Choroid plexus epithelial cell (primary cell): ENCODE results near the gene NSMCE4A.
A peak's percentile ranks its signal among the peaks of the same experiment; 100 is the strongest.
"Not testable (repeated sequence)": the region's sequence is repeated elsewhere in the genome, so short reads cannot be mapped to it uniquely, and the experiment has no call there.

Experiments
- DNase-seq: peaks from one replicate; pipeline ENCODE4 v3.0.0-alpha.2; 2010; ENCODE audit warnings: low read depth
- H3K4me3 ChIP-seq: 2 replicates; pipeline ENCODE4 v1.5.1; 2011; ENCODE audit warnings: low read depth, mild to moderate bottlenecking, control low read depth, low read length, moderate library complexity
- CTCF ChIP-seq: conservative IDR thresholded peaks from 2 replicates; pipeline ENCODE4 v1.5.1; 2011; ENCODE audit warnings: low read depth, mild to moderate bottlenecking, control low read depth, inconsistent platforms, low read length, moderate library complexity

Gene NSMCE4A

GRCh38 chr10:122010405-122011050 lies 35.5 kb upstream of the NSMCE4A start:
- no peak for DNase-seq
- no peak for TF ChIP-seq CTCF

GRCh38 chr10:122007415-122007814 lies 32.4 kb upstream of the NSMCE4A start:
- no peak overlapping the region for H3K4me3 ChIP-seq
- DNase-seq, result no peak
- no peak for TF ChIP-seq CTCF

More at GRCh38 chr10:122010405-122011050, 35.5 kb upstream of the NSMCE4A start:
- no peak overlapping the region for H3K4me3 ChIP-seq

GRCh38 chr10:122001698-122002097 lies 26.7 kb upstream of the NSMCE4A start:
- no peak for TF ChIP-seq CTCF
- H3K4me3 ChIP-seq, result no peak overlapping the region
- DNase-seq, result no peak

- no peak overlapping the region for H3K4me3 ChIP-seq
- TF ChIP-seq CTCF, result no peak
- peak; percentile 14 for DNase-seq
These were observed 24.3 kb upstream of the NSMCE4A start for GRCh38 chr10:121999301-121999700.

- no peak for TF ChIP-seq CTCF
- no peak for DNase-seq
- H3K4me3 ChIP-seq, result no peak overlapping the region
These were observed 23.4 kb upstream of the NSMCE4A start for GRCh38 chr10:121998462-121998861.

- TF ChIP-seq CTCF, result no peak
These were observed 19.5 kb upstream of the NSMCE4A start for GRCh38 chr10:121994429-121994941.

GRCh38 chr10:121991727-121992126 lies 16.7 kb upstream of the NSMCE4A start:
- not testable (repeated sequence) for DNase-seq, H3K4me3 ChIP-seq

More at GRCh38 chr10:121994429-121994941, 19.5 kb upstream of the NSMCE4A start:
- peak; percentile 9 for DNase-seq
- H3K4me3 ChIP-seq, result no peak overlapping the region
